Activated CD4-positive, alpha-beta memory T cell treated with anti-CD3 and anti-CD28 coated beads for 36 hours (primary cell): ENCODE results near the gene CTDP1. TPM values are rescaled to one million over a fixed set of nuclear protein-coding genes. Genes with fewer than 3 reads are reported as not detected.
"Not testable (repeated sequence)": the region's sequence is repeated elsewhere in the genome, so short reads cannot be mapped to it uniquely, and the experiment has no call there.

Source experiments
- CTCF ChIA-PET: fragments of 350-600 bp; sonication (Branson Sonifier 250); formaldehyde crosslinking; loops from one replicate; lab custom pipeline; 2021; ENCODE audit warnings: antibody characterized with exemption, inconsistent platforms; lab: Charles Lee
- POLR2A ChIA-PET: fragments of 350-600 bp; sonication (Branson Sonifier 250); formaldehyde crosslinking; loops from one replicate; lab custom pipeline; 2021; ENCODE audit warnings: antibody characterized with exemption; lab: Charles Lee
- DNase-seq: peaks from one replicate; pipeline ENCODE4 v3.0.0-alpha.2; 2020
- H3K27ac Mint-ChIP-seq: one replicate; pipeline ENCODE4 v1.8.0; 2021; ENCODE audit warnings: mixed read lengths
- H3K27me3 Mint-ChIP-seq: one replicate; pipeline ENCODE4 v1.8.0; 2021; ENCODE audit warnings: mixed read lengths
- H3K36me3 Mint-ChIP-seq: one replicate; pipeline ENCODE4 v1.8.0; 2021; ENCODE audit warnings: mixed read lengths
- H3K4me1 Mint-ChIP-seq: one replicate; pipeline ENCODE4 v1.8.0; 2021; ENCODE audit warnings: low read depth, mixed read lengths
- H3K4me3 Mint-ChIP-seq: one replicate; pipeline ENCODE4 v1.8.0; 2021; ENCODE audit warnings: mild to moderate bottlenecking, mixed read lengths
- H3K9me3 Mint-ChIP-seq: one replicate; pipeline ENCODE4 v1.8.0; 2021; ENCODE audit warnings: mixed read lengths
- intact Hi-C: fragments of 100-400 bp; cut with micrococcal nuclease; formaldehyde crosslinking; loops from one replicate; pipeline ENCODE4 v1.15.1; 2023
- total RNA-seq, 2 experiments: library from RNA; stranded (reverse); gene quantifications; one replicate each; pipeline ENCODE4 v1.2.3, GENCODE V29; 2021

Gene CTDP1
- total RNA-seq, 2 experiments from 2014 or later = 35.4 to 36.0 TPM

DNA sequence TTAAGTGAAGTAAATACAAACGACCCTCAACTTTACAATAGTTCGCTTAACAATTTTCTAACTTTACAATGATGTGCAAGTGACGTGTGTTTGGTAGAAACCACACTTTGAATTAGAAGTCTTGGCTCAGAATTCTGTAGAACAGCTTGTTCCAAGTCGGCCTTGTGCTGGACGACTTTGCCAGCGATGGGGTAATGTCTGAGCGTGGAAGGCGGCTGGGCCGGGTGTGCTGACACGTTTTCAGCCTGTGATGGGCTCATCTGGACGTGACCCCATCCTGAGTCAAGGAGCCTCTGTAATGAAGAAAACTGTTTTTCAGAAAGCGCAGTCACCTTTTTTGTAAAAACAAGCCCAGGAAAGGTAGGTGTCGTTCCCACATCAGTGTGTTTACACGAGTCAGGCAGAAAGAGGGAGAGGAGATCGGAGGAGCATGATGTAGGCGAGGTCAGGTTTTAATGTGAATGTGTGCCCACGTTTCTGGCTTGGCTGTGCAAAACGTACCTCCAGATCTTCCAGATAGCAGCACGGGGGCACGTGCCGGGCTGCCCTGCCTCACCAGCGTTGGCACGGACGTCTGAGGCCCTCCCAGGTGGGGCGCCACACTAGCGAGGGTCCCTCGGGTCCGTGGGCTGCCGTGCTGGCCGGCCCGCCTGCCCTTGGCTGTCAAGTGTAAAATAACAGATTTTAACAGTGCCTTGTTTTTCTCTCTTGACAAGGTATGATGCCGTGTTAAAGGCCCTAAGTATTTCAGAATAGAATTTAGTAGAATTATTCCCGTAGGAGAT, 54.6 kb downstream of the CTDP1 start:
- H3K4me1 Mint-ChIP-seq = no peaks in the 10 kb centered on the region
- ChIA-PET CTCF (no interaction called here), POLR2A (no interaction called here)
- H3K36me3 Mint-ChIP-seq = peaks cover 84% of the 10 kb centered on the region
- no peaks in the 10 kb centered on the region for H3K27me3 Mint-ChIP-seq
- H3K4me3 Mint-ChIP-seq = no peak overlapping the region
- intact Hi-C loops = no loop called here
- no peak for DNase-seq
- no peak overlapping the region for H3K27ac Mint-ChIP-seq
- H3K9me3 Mint-ChIP-seq = peaks cover 15% of the 10 kb centered on the region

DNA sequence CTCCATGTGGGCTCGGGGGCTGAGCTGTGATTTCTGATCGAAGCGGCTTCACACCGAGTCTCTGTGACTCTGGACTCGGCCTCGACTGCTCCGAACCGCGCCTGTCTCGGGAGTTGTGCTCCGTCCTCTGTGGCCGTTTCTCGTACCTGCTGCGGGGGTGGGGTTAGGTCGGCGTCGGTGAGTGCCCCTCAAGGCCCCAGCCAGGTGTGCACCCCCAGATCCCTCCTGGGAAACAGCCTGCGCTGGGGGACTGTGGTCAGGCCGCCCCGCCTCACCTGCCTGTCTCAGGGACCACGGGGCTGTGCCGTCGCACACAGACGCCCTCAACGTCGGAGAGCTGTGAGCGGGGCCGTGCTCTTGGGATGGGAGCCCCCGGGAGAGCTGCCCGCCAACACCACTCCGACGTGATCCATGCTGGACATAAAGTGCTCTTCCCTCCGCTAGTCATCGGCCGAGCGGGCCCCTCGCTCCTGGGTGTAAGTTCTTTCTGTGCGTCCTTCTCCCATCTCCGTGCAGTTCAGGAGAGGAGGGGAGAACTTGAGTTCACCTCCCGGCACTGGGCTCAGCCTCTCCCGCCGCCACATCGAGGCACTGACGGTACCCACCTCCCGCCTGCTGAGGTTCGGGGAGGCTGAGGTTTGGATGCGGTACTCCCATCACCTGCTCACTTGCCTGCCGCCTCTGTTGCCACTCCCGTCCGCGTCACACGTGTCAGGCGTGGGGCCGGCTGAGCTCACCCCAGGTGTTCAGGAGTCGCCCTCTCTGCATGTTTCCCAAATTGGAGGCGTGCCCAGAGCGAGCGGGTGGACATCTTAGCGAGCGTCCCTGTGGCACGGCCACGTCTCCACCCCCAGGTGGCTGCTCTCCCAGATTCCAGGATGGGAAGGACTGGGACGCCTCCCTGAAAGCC, 55.7 kb downstream of the CTDP1 start:
- ChIA-PET CTCF (no interaction called here), POLR2A (no interaction called here)
- Mint-ChIP-seq H3K27ac (no peak overlapping the region), H3K36me3 (peaks cover 76% of the 10 kb centered on the region), H3K9me3 (peaks cover 15% of the 10 kb centered on the region), H3K4me1 (no peaks in the 10 kb centered on the region), H3K27me3 (no peaks in the 10 kb centered on the region), H3K4me3 (no peak overlapping the region)
- intact Hi-C loops = no loop called here
- DNase-seq = no peak

DNA sequence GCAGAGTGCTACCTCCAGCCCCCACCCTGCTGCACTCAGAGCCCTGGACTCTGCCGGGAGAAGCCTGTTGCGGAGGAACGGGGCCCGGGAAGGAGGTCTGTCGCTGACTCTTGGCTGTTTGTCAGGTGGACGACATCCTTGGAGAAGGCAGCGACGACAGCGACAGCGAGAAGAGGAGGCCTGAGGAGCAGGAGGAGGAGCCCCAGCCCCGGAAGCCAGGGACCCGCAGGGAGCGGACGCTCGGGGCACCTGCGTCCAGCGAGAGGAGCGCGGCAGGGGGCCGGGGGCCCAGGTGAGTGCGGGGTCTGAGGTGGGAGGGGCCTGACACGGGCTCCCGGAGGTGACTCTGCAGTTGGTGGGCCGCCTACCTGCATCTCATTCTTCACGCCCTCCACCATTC, 56.6 kb downstream of the CTDP1 start:
- H3K4me1 Mint-ChIP-seq = no peaks in the 10 kb centered on the region
- peaks cover 75% of the 10 kb centered on the region for H3K36me3 Mint-ChIP-seq
- H3K9me3 Mint-ChIP-seq = peaks cover 12% of the 10 kb centered on the region
- ChIA-PET CTCF (no interaction called here), POLR2A (no interaction called here)
- intact Hi-C loops = no loop called here
- H3K27me3 Mint-ChIP-seq = no peaks in the 10 kb centered on the region
- no peak overlapping the region for H3K27ac Mint-ChIP-seq
- DNase-seq = no peak
- no peak overlapping the region for H3K4me3 Mint-ChIP-seq

DNA sequence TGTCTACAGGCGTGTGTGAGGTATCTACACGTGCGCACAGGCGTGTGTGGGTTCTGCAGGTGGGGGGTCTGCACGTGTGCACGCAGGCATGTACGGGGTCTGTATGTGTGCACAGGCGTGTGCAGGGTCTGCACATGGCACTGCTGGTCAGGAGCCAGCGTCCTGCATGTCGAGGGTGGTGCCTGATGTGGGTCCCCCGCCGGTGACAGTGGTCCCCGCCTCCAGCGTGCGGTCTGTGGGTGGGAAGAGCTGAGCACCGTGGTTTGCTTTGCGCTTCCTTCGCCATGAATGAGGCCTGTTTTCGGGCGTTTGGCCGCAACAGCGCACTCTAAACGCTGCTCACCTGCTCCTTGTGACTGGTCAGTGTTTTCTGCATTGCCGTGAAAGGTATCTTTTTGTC, 57.2 kb downstream of the CTDP1 start:
- no peaks in the 10 kb centered on the region for H3K27me3 Mint-ChIP-seq
- peaks cover 75% of the 10 kb centered on the region for H3K36me3 Mint-ChIP-seq
- no peak for DNase-seq
- intact Hi-C loops = no loop called here
- H3K9me3 Mint-ChIP-seq = peaks cover 6% of the 10 kb centered on the region
- POLR2A ChIA-PET = no interaction called here
- no peak overlapping the region for H3K4me3 Mint-ChIP-seq
- CTCF ChIA-PET = no interaction called here
- H3K27ac Mint-ChIP-seq = no peak overlapping the region
- no peaks in the 10 kb centered on the region for H3K4me1 Mint-ChIP-seq

DNA sequence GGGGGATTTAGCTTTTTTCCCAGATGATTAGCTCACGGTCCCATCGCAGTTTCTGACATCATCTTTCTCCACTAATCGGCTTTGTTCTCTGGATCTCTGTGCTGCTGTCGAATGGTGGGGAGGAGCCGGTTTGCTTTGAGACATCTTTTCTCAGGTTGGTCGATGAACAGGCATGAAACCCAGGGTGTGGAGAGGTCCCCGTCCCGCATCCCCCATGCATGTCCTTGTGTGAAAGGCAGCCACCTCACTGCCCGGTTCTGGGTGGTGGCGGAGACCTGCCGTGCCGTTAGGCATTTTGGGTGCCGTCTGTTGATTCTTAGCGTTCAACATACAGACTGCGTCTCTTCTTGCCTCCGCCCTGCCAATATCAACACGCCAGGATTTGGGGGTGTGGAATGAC, 57.8 kb downstream of the CTDP1 start:
- Mint-ChIP-seq H3K27ac (no peak overlapping the region), H3K4me1 (no peaks in the 10 kb centered on the region), H3K27me3 (no peaks in the 10 kb centered on the region), H3K9me3 (peaks cover 3% of the 10 kb centered on the region), H3K36me3 (peaks cover 76% of the 10 kb centered on the region), H3K4me3 (no peak overlapping the region)
- ChIA-PET CTCF (no interaction called here), POLR2A (no interaction called here)
- intact Hi-C loops = no loop called here
- no peak for DNase-seq

DNA sequence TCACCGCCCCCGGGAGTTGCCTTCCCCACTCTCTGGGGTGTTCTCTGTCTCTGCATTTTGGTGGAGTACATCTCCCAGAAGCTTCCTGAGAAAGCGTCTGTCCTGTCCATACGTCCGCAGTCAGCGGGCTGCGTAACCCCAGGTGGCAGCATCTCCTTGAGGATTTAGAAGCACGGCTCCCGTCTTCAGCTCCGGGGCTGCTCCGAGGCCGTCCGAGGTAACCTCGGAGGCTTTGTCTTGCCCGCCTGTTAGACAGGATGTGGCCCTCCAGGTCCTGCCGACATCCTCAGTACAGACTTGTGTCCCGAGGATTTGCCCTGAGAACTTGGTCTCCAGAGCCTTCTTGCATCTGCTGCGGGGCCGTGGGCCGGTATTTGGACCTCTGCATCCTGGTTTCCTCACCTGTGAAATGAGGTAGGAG, 58.4 kb downstream of the CTDP1 start:
- POLR2A ChIA-PET = no interaction called here
- intact Hi-C loops = no loop called here
- H3K36me3 Mint-ChIP-seq = peaks cover 77% of the 10 kb centered on the region
- no peak overlapping the region for H3K4me3 Mint-ChIP-seq
- CTCF ChIA-PET = no interaction called here
- no peak for DNase-seq
- H3K27me3 Mint-ChIP-seq = no peaks in the 10 kb centered on the region
- H3K27ac Mint-ChIP-seq = no peak overlapping the region
- no peaks in the 10 kb centered on the region for H3K4me1 Mint-ChIP-seq
- H3K9me3 Mint-ChIP-seq = peaks cover 3% of the 10 kb centered on the region

DNA sequence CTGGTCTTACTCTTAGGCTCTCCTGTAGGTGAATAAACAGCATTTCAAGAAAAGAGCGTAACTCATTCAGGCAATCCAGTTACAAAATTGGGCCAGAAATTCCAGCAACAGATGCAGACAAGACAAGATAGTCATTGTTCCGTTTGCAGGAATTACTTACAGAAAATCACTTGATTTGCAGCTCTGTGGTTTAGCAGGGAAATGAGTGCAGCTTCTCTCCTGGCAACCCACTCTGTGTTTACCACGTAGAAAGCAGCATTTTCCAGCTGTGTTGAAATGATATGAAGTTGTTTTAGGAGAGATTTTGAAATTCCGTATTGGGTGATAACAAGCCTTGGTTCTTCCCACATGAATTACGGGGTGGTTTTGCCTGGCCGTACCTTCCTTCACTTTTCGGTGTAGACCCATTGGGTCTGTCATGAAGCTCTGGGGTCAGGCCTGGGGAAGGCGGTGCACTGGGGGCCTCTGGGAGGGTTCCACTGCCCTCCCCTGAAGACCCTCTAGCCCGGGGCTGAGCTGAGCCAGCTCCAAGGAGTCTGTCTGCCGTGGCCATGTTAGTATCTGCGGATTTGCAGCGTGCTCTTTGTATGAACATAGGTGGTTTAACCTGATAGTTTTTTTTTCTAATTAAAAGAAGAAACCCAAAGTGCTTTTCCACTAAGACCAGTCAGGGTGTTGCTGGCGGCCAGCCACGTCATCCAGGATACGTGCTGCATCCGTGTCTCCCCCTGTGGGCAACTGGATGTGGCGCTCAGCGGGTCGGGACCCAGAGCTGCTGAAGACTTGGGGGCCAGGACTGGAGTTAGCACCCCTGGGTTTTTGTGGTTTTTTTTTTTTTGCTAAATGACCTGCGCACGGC, 59.2 kb downstream of the CTDP1 start:
- no peak overlapping the region for H3K4me3 Mint-ChIP-seq
- intact Hi-C loops = no loop called here
- no peaks in the 10 kb centered on the region for H3K9me3 Mint-ChIP-seq
- no peaks in the 10 kb centered on the region for H3K4me1 Mint-ChIP-seq
- ChIA-PET CTCF (interaction anchor here (0.7 kb wide), 1 partner anchor 50 kb away, joined by 3 read pairs; no protein-coding TSS in a partner anchor), POLR2A (no interaction called here)
- DNase-seq = no peak
- H3K36me3 Mint-ChIP-seq = peaks cover 74% of the 10 kb centered on the region
- H3K27me3 Mint-ChIP-seq = no peaks in the 10 kb centered on the region
- H3K27ac Mint-ChIP-seq = no peak overlapping the region

DNA sequence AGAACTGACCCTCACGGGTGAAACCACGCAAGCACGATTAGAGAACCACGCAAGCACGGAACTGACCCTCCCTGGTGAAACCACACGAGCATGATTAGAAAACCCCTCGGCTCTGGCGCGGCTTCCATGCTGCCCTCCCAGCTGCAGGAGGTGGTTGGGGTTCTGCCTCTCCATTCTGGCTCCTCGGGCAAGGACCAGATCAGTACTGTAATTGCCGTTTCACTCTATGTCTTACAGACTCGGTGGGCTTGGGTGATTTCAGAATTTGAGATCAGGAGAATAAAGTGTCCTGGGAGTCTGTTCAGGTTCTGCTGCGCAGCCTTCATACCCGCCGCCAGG, 59.8 kb downstream of the CTDP1 start:
- H3K36me3 Mint-ChIP-seq = peaks cover 75% of the 10 kb centered on the region

DNA sequence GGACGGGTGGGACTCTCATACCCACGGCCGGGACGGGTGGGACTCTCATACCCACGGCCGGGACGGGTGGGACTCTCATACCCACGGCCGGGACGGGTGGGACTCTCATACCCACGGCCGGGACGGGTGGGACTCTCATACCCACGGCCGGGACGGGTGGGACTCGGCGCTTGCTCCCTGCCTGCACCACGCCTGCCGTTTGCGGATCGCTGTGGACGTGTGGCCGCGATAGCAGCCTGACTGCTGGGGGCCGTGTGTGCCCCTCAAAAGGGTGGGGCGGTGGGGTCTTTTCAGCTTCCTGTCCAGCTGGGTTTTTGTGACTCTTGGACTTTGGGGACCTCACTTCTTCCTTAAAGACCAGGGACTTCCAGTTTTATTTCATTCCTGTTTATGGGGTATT, 60.4 kb downstream of the CTDP1 start:
- H3K4me3 Mint-ChIP-seq, H3K27ac Mint-ChIP-seq, POLR2A ChIA-PET, H3K27me3 Mint-ChIP-seq, H3K4me1 Mint-ChIP-seq, H3K9me3 Mint-ChIP-seq, CTCF ChIA-PET, DNase-seq, intact Hi-C loops: not testable (repeated sequence)
- peaks cover 72% of the 10 kb centered on the region for H3K36me3 Mint-ChIP-seq

More for the DNA sequence above, 59.8 kb downstream of the CTDP1 start:
- ChIA-PET CTCF (no interaction called here), POLR2A (no interaction called here)
- Mint-ChIP-seq H3K27me3 (no peaks in the 10 kb centered on the region), H3K9me3 (peaks cover 3% of the 10 kb centered on the region), H3K4me3 (no peak overlapping the region), H3K27ac (no peak overlapping the region), H3K4me1 (no peaks in the 10 kb centered on the region)
- no peak for DNase-seq
- intact Hi-C loops = no loop called here

DNA sequence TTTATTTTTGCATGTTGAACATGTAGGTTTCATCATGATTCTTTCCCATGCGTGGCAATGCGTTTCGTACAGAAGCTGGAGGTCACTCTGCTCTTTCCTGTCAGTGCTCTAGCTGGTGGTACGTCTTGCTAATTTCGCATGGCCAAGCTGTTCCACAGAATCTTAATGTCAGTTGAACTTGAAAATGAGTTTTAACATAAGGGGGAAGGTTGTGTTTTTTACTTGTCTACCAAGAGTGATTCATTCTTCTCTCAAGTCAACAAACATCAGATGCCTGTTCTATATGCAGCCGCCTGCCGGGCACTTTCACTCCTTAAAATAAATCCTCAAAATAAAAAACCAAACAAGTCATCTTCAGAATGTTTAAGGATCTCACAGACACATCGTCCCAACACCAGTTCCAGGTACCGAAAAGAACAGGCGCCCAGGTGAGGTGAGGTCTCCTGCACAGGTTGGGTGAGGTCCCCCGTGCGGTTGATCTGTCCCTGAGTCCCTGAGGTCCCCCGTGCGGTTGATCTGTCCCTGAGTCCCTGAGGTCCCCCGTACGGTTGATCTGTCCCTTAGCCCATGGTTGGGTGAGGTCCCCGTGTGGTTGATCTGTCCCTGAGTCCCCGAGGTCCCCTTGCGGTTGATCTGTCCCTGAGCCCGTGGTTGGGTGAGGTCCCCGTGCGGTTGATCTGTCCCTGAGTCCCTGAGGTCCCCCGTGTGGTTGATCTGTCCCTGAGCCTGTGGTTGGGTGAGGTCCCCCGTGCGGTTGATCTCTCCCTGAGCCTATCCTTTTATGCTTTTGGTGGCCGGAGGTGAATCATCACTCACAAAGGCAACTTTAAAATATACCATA, 61.1 kb downstream of the CTDP1 start:
- CTCF ChIA-PET = no interaction called here
- intact Hi-C loops = no loop called here
- Mint-ChIP-seq H3K27me3 (no peaks in the 10 kb centered on the region), H3K4me3 (no peak overlapping the region), H3K9me3 (peaks cover 6% of the 10 kb centered on the region), H3K36me3 (peaks cover 65% of the 10 kb centered on the region), H3K27ac (no peak overlapping the region), H3K4me1 (no peaks in the 10 kb centered on the region)
- DNase-seq = no peak
- POLR2A ChIA-PET = no interaction called here

DNA sequence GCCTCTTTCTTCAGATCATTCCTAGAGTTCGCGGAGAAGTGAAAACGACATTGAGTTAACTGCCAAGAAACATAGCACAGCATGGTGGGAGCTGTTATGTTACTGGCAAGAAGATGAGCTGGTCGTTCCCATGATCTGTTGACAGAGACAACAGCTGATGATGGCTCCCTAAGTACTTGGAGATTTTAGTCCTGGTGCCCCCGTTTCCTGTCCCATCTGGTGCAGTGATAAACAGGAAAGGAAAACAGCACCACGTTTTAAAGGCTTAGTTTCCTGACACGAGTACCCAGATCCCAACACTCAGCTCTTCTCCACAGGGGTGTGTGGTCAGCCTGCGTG, 61.7 kb downstream of the CTDP1 start:
- Mint-ChIP-seq H3K4me3 (no peak overlapping the region), H3K4me1 (no peaks in the 10 kb centered on the region)
- DNase-seq = no peak

More for the DNA sequence above, 61.7 kb downstream of the CTDP1 start:
- Mint-ChIP-seq H3K9me3 (peaks cover 6% of the 10 kb centered on the region), H3K27ac (no peak overlapping the region), H3K36me3 (peaks cover 62% of the 10 kb centered on the region), H3K27me3 (no peaks in the 10 kb centered on the region)
- intact Hi-C loops = no loop called here
- CTCF ChIA-PET = no interaction called here
- POLR2A ChIA-PET = no interaction called here
